ENCODE results near the gene PSMB5.

Gene PSMB5

GRCh38 chr14:22982477-22983245 is 52.0 kb downstream of the PSMB5 start, which contains the start of gene AJUBA:
Gene AJUBA (minus strand): TSS chr14:22982551. CDS start chr14:22982266, 285 bp downstream.
- peak within 1 kb of the TSS; percentile 74 for H3K4me3 ChIP-seq (ENCODE audit: low read length)
- no peaks in the 10 kb centered on the region for H3K79me2 ChIP-seq (ENCODE audit: low read length)
- no peaks in the 10 kb centered on the region for H3K4me1 ChIP-seq (ENCODE audit: low read length)
- no peaks in the 10 kb centered on the region for H3K36me3 ChIP-seq (replicated peaks; ENCODE audit: low read depth, low read length)
- peak within 1 kb of the TSS; percentile 72 for H3K4me2 ChIP-seq (ENCODE audit: low read length)
- no peaks in the 10 kb centered on the region for H3K27me3 ChIP-seq (ENCODE audit: low read depth, low read length)
- H3K9ac ChIP-seq (ENCODE audit: low read length) = peak within 1 kb of the TSS; percentile 61
- H3K27ac ChIP-seq (ENCODE audit: low read length) = no peak within 1 kb of the TSS
- peak within 1 kb of the TSS; percentile 35; the same call in 1 of the 2 replicates for H2AFZ ChIP-seq (ENCODE audit: low read depth, low read length)
- no peaks in the 10 kb centered on the region for H4K20me1 ChIP-seq (ENCODE audit: insufficient read depth, low read length)
- H3K9me3 ChIP-seq (ENCODE audit: insufficient read depth, low read length) = no peaks in the 10 kb centered on the region
- TF ChIP-seq CTCF (IDR thresholded peaks at IDR 0.05; ENCODE audit: low read depth, low read length) (no peak), EZH2phosphoT487 (IDR thresholded peaks at IDR 0.05; ENCODE audit: low read depth) (no peak)

- Histone ChIP-seq H3K4me1 (ENCODE audit: low read length) (peaks cover 1% of the 10 kb centered on the region), H3K9ac (ENCODE audit: low read length) (peak overlapping the region; percentile 61), H3K27ac (ENCODE audit: low read length) (no peak overlapping the region)
Measured at GRCh38 chr14:22981876-22982476, 52.7 kb downstream of the PSMB5 start.

DNA sequence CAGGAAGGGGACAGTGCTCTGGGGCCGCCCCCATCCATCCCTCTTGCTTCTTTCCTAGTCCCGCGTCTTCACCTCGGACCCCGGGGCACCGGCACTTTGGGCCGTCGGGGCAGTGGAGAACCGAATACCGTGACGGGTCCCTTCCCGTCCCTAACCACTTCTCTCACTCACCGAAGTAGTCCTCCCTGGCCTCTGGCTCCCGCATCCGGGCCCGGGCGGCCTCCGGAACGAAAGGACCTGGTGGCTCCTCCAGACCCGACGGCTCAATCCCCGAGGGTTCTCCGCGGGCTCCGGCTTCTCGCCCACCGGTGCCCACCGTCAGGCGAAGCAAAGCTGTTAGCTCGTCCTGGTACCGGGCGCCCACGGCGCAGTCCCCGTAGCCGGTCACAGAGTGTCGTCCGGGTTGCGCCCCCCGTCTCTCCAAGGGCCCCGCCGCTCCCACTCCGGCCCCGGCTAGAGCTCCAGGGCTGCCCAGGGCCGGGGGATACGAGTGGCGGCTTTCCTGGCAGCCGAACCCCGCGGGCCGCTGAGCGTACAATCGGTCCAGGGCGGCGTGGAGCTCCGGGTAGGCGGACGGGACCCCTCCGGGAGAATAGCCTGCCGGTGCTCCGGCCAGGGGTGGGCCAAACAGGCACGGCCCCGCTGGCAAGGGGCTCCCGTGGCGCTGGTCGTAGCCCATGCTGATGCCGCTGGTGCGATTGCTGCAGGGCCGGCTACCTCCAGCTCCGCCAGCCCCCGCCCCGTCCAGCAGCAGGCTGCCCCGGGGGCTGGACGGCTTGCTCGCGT is 53.4 kb downstream of the PSMB5 start:
- no peaks in the 10 kb centered on the region for H3K9me3 ChIP-seq (ENCODE audit: insufficient read depth, low read length)
- H3K79me2 ChIP-seq (ENCODE audit: low read length) = no peaks in the 10 kb centered on the region
- peak overlapping the region; percentile 57 for H3K4me2 ChIP-seq (ENCODE audit: low read length)
- H3K4me1 ChIP-seq (ENCODE audit: low read length) = peaks cover 5% of the 10 kb centered on the region
- H3K27ac ChIP-seq (ENCODE audit: low read length) = no peak overlapping the region
- peak overlapping the region; percentile 61; the same call in 1 of the 2 replicates for H2AFZ ChIP-seq (ENCODE audit: low read depth, low read length)
- no peaks in the 10 kb centered on the region for H3K27me3 ChIP-seq (ENCODE audit: low read depth, low read length)
- H3K9ac ChIP-seq (ENCODE audit: low read length) = peak overlapping the region; percentile 39; the same call in 1 of the 2 replicates
- H4K20me1 ChIP-seq (ENCODE audit: insufficient read depth, low read length) = no peaks in the 10 kb centered on the region
- peak overlapping the region; percentile 72 for H3K4me3 ChIP-seq (ENCODE audit: low read length)
- no peaks in the 10 kb centered on the region for H3K36me3 ChIP-seq (replicated peaks; ENCODE audit: low read depth, low read length)
- TF ChIP-seq CTCF (IDR thresholded peaks at IDR 0.05; ENCODE audit: low read depth, low read length) = no peak
- TF ChIP-seq EZH2phosphoT487 (IDR thresholded peaks at IDR 0.05; ENCODE audit: low read depth) = no peak

More at GRCh38 chr14:22981876-22982476, 52.7 kb downstream of the PSMB5 start:
- Histone ChIP-seq H3K9me3 (ENCODE audit: insufficient read depth, low read length) (no peaks in the 10 kb centered on the region), H3K4me3 (ENCODE audit: low read length) (peak overlapping the region; percentile 74), H3K27me3 (ENCODE audit: low read depth, low read length) (no peaks in the 10 kb centered on the region), H3K4me2 (ENCODE audit: low read length) (peak overlapping the region; percentile 64), H4K20me1 (ENCODE audit: insufficient read depth, low read length) (no peaks in the 10 kb centered on the region), H3K79me2 (ENCODE audit: low read length) (no peaks in the 10 kb centered on the region), H2AFZ (ENCODE audit: low read depth, low read length) (peak overlapping the region; percentile 35; the same call in 1 of the 2 replicates), H3K36me3 (replicated peaks; ENCODE audit: low read depth, low read length) (no peaks in the 10 kb centered on the region)
- no peak for TF ChIP-seq EZH2phosphoT487 (IDR thresholded peaks at IDR 0.05; ENCODE audit: low read depth)
- TF ChIP-seq CTCF (IDR thresholded peaks at IDR 0.05; ENCODE audit: low read depth, low read length) = no peak
